Lower leg skin (tissue), 3 donors: ENCODE data around the gene SPATC1L.

ENCODE experiments used
- CTCF ChIP-seq, 3 donors: fragments of 450-650 bp; IDR thresholded peaks; one replicate each; pipeline ENCODE4 v1.5.1; 2016; ENCODE audit warnings: antibody characterized with exemption in 3 of 3, mild to moderate bottlenecking in 3 of 3, moderate library complexity in 2 of 3
- POLR2A ChIP-seq, 2 donors: fragments of 450-650 bp; IDR thresholded peaks; one replicate each; pipeline ENCODE4 v1.6.1; 2016 to 2017; ENCODE audit warnings: antibody characterized with exemption in 2 of 2, mild to moderate bottlenecking in 1 of 2, moderate library complexity in 1 of 2

GRCh38 chr21:46211376-46211775 is 27.1 kb upstream of the SPATC1L start:
- TF ChIP-seq CTCF (IDR thresholded peaks at IDR 0.05) (no peak), POLR2A (IDR thresholded peaks at IDR 0.05) (no peak)
